KMS-11 (cell line): ENCODE results near the gene DSCAML1.
A peak's percentile ranks its signal among the peaks of the same experiment; 100 is the strongest.

Experiments used
- H2AFZ ChIP-seq: fragments of 200-600 bp; sonication (generic); 2 replicates; pipeline ENCODE4 v1.6.1; 2016; ENCODE audit warnings: antibody characterized with exemption, mixed run types, low read depth
- H3K27ac ChIP-seq: fragments of 200-600 bp; sonication (generic); 2 replicates; pipeline ENCODE4 v1.6.1; 2016; ENCODE audit warnings: mild to moderate bottlenecking, mixed run types
- H3K27me3 ChIP-seq: fragments of 200-600 bp; sonication (generic); 2 replicates; pipeline ENCODE4 v1.6.1; 2017; ENCODE audit warnings: mild to moderate bottlenecking, low read depth, mixed run types, moderate library complexity; ENCODE audit not compliant: insufficient read depth
- H3K36me3 ChIP-seq: fragments of 200-600 bp; sonication (generic); 2 replicates; pipeline ENCODE4 v1.6.1; 2017; ENCODE audit warnings: mild to moderate bottlenecking, mixed run types; ENCODE audit not compliant: insufficient read depth
- H3K4me1 ChIP-seq: fragments of 200-600 bp; sonication (generic); 2 replicates; pipeline ENCODE4 v1.6.1; 2016; ENCODE audit warnings: mild to moderate bottlenecking, low read depth, mixed run types; ENCODE audit not compliant: poor library complexity, severe bottlenecking
- H3K4me2 ChIP-seq: fragments of 200-600 bp; sonication (generic); 2 replicates; pipeline ENCODE4 v1.7.0; 2016; ENCODE audit warnings: mild to moderate bottlenecking, mixed run types
- H3K4me3 ChIP-seq: fragments of 200-600 bp; sonication (generic); IDR thresholded peaks from 2 replicates; pipeline ENCODE4 v1.6.1; 2017; ENCODE audit warnings: low read depth, low read length, mixed read lengths; ENCODE audit not compliant: insufficient read depth
- H3K79me2 ChIP-seq: fragments of 200-600 bp; sonication (generic); 2 replicates; pipeline ENCODE4 v1.6.1; 2016; ENCODE audit warnings: low read depth, mixed run types; ENCODE audit not compliant: insufficient read depth
- H3K9ac ChIP-seq: fragments of 200-600 bp; sonication (generic); 2 replicates; pipeline ENCODE4 v1.6.1; 2016; ENCODE audit warnings: mild to moderate bottlenecking, mixed run types
- H4K20me1 ChIP-seq: fragments of 200-600 bp; sonication (generic); 2 replicates; pipeline ENCODE4 v1.6.1; 2016; ENCODE audit warnings: mild to moderate bottlenecking, mixed run types; ENCODE audit not compliant: insufficient read depth
- CTCF ChIP-seq: fragments of 200-600 bp; sonication (generic); conservative IDR thresholded peaks from 2 replicates; pipeline ENCODE4 v1.6.1; 2017; ENCODE audit warnings: low read depth, mild to moderate bottlenecking, antibody characterized with exemption, low read length, moderate library complexity, mixed read lengths

The DSCAML1 gene

GRCh38 chr11:117807482-117808327 lies 10.7 kb upstream of the DSCAML1 start:
- no peaks in the 10 kb centered on the region for H3K79me2 ChIP-seq
- no peaks in the 10 kb centered on the region for H3K27me3 ChIP-seq
- H4K20me1 ChIP-seq: no peaks in the 10 kb centered on the region
- no peak overlapping the region for H2AFZ ChIP-seq
- no peak overlapping the region for H3K4me2 ChIP-seq
- H3K36me3 ChIP-seq: no peaks in the 10 kb centered on the region
- no peak overlapping the region for H3K4me3 ChIP-seq
- peak; percentile 79 for TF ChIP-seq CTCF
- H3K9ac ChIP-seq: no peak overlapping the region
- H3K4me1 ChIP-seq: peaks cover 12% of the 10 kb centered on the region
- H3K27ac ChIP-seq: no peak overlapping the region

- Histone ChIP-seq H3K36me3 (no peaks in the 10 kb centered on the region), H3K79me2 (no peaks in the 10 kb centered on the region), H3K4me2 (no peak overlapping the region), H3K4me3 (no peak overlapping the region), H3K4me1 (peaks cover 12% of the 10 kb centered on the region), H4K20me1 (no peaks in the 10 kb centered on the region), H3K27ac (no peak overlapping the region), H3K27me3 (no peaks in the 10 kb centered on the region), H3K9ac (no peak overlapping the region), H2AFZ (no peak overlapping the region)
- no peak for TF ChIP-seq CTCF
These were observed 9.8 kb upstream of the DSCAML1 start for GRCh38 chr11:117806846-117807245.

GRCh38 chr11:117805045-117805444 lies 8.0 kb upstream of the DSCAML1 start:
- TF ChIP-seq CTCF: no peak

GRCh38 chr11:117803896-117804295 lies 6.9 kb upstream of the DSCAML1 start:
- no peaks in the 10 kb centered on the region for H3K36me3 ChIP-seq
- H3K79me2 ChIP-seq: no peaks in the 10 kb centered on the region
- no peak for TF ChIP-seq CTCF
- no peak overlapping the region for H3K4me3 ChIP-seq
- H3K4me1 ChIP-seq: peaks cover 12% of the 10 kb centered on the region
- no peak overlapping the region for H3K4me2 ChIP-seq
- H4K20me1 ChIP-seq: no peaks in the 10 kb centered on the region
- H3K27me3 ChIP-seq: no peaks in the 10 kb centered on the region
- H2AFZ ChIP-seq: no peak overlapping the region
- no peak overlapping the region for H3K9ac ChIP-seq
- H3K27ac ChIP-seq: no peak overlapping the region

More at GRCh38 chr11:117805045-117805444, 8.0 kb upstream of the DSCAML1 start:
- Histone ChIP-seq H4K20me1 (no peaks in the 10 kb centered on the region), H3K79me2 (no peaks in the 10 kb centered on the region), H2AFZ (no peak overlapping the region), H3K4me1 (peaks cover 12% of the 10 kb centered on the region), H3K27ac (no peak overlapping the region), H3K36me3 (no peaks in the 10 kb centered on the region), H3K4me2 (no peak overlapping the region), H3K9ac (no peak overlapping the region), H3K27me3 (no peaks in the 10 kb centered on the region), H3K4me3 (no peak overlapping the region)
